Neural cell (in vitro differentiated cells): Measurements from ENCODE around the gene MAT2A.

ENCODE experiments used
- CTCF ChIP-seq: fragments of 450-650 bp; IDR thresholded peaks from 2 replicates; pipeline ENCODE4 v1.5.1; 2014; ENCODE audit warnings: antibody characterized with exemption, mild to moderate bottlenecking, moderate library complexity; ENCODE audit not compliant: poor library complexity, severe bottlenecking
- EP300 ChIP-seq: fragments of 450-650 bp; conservative IDR thresholded peaks from 2 replicates; pipeline ENCODE4 v1.6.1; 2014; ENCODE audit warnings: antibody characterized with exemption, mild to moderate bottlenecking, moderate library complexity; ENCODE audit not compliant: poor library complexity, severe bottlenecking
- EZH2 ChIP-seq: fragments of 200-600, 300-800 bp; shearing (Covaris generic), sonication (generic); IDR thresholded peaks from 2 replicates; pipeline ENCODE4 v1.6.1; 2014; ENCODE audit warnings: antibody characterized with exemption, low read length, borderline replicate concordance, mild to moderate bottlenecking; ENCODE audit not compliant: insufficient read depth, poor library complexity, severe bottlenecking
- MXI1 ChIP-seq: fragments of 450-650 bp; conservative IDR thresholded peaks from 2 replicates; pipeline ENCODE4 v1.6.1; 2014; ENCODE audit warnings: antibody characterized with exemption, mild to moderate bottlenecking; ENCODE audit not compliant: poor library complexity, severe bottlenecking
- POLR2AphosphoS5 ChIP-seq: IDR thresholded peaks from 2 replicates; pipeline ENCODE4 v1.6.1; 2012
- RAD21 ChIP-seq: fragments of 450-650 bp; conservative IDR thresholded peaks from 2 replicates; pipeline ENCODE4 v1.6.1; 2014; ENCODE audit warnings: antibody characterized with exemption, mild to moderate bottlenecking, moderate library complexity
- REST ChIP-seq: IDR thresholded peaks from 2 replicates; pipeline ENCODE4 v1.6.1; 2012; ENCODE audit warnings: borderline replicate concordance
- TAF1 ChIP-seq: IDR thresholded peaks from 2 replicates; pipeline ENCODE4 v1.6.1; 2012; ENCODE audit warnings: low read depth

- TF ChIP-seq CTCF (no peak), MXI1 (no peak), POLR2AphosphoS5 (no peak), TAF1 (no peak), REST (no peak), RAD21 (no peak), EP300 (no peak), EZH2 (no peak)
Observed at GRCh38 chr2:85516653-85517389, 22.1 kb upstream of the MAT2A start.
